Neuronal stem cell (in vitro differentiated cells): ENCODE results near the gene STRN.
A peak's percentile ranks its signal among the peaks of the same experiment; 100 is the strongest.

Experiments used
- DNase-seq: peaks from one replicate; pipeline ENCODE4 v3.0.0-alpha.2; 2013; ENCODE audit warnings: low spot score
- H2AFZ ChIP-seq: one replicate; pipeline ENCODE4 v1.6.1; 2013; ENCODE audit warnings: mild to moderate bottlenecking, low read length, inconsistent platforms
- H2AK5ac ChIP-seq: 2 replicates; pipeline ENCODE4 v1.6.1; 2013; ENCODE audit warnings: low read depth, mild to moderate bottlenecking, inconsistent platforms, low read length, moderate library complexity, mixed read lengths
- H2BK120ac ChIP-seq: 2 replicates; pipeline ENCODE4 v1.6.1; 2013; ENCODE audit warnings: low read depth, mild to moderate bottlenecking, inconsistent platforms, low read length, moderate library complexity, mixed read lengths
- H2BK12ac ChIP-seq: one replicate; pipeline ENCODE4 v1.6.1; 2013; ENCODE audit warnings: low read length, inconsistent platforms
- H2BK15ac ChIP-seq: 2 replicates; pipeline ENCODE4 v1.6.1; 2013; ENCODE audit warnings: mild to moderate bottlenecking, low read length, inconsistent platforms, mixed read lengths
- H2BK5ac ChIP-seq: one replicate; pipeline ENCODE4 v1.6.1; 2013; ENCODE audit warnings: inconsistent platforms, mild to moderate bottlenecking, low read length, moderate library complexity
- H3K14ac ChIP-seq: one replicate; pipeline ENCODE4 v1.6.1; 2013; ENCODE audit warnings: low read length, inconsistent platforms
- H3K18ac ChIP-seq: 2 replicates; pipeline ENCODE4 v1.6.1; 2013; ENCODE audit warnings: low read length, inconsistent platforms
- H3K23ac ChIP-seq: 2 replicates; pipeline ENCODE4 v1.6.1; 2013; ENCODE audit warnings: low read depth, mild to moderate bottlenecking, mixed read lengths, low read length, inconsistent platforms; ENCODE audit not compliant: poor library complexity
- H3K27ac ChIP-seq: replicated peaks from 3 replicates; pipeline ENCODE4 v1.5.1; 2013; ENCODE audit warnings: low read length, inconsistent platforms
- H3K27me3 ChIP-seq, 3 experiments: 2 replicates each; pipeline ENCODE4 v1.6.1; 2013; ENCODE audit warnings: low read length in 3 of 3, mild to moderate bottlenecking in 2 of 3, inconsistent platforms in 1 of 3, low read depth in 1 of 3, mixed read lengths in 1 of 3, moderate library complexity in 1 of 3; ENCODE audit not compliant: control insufficient read depth in 3 of 3, insufficient read depth in 3 of 3
- H3K36me3 ChIP-seq, 2 donors: replicated peaks in 1 of 2; 2 replicates each; pipeline ENCODE4 v1.6.1; 2013; ENCODE audit warnings: low read length in 2 of 2; ENCODE audit not compliant: control insufficient read depth in 2 of 2, insufficient read depth in 2 of 2
- H3K4ac ChIP-seq: 2 replicates; pipeline ENCODE4 v1.6.1; 2013; ENCODE audit warnings: inconsistent platforms, mild to moderate bottlenecking, low read length, moderate library complexity
- H3K4me1 ChIP-seq, 2 donors: 1 replicate in 1 of 2; 2 replicates in 1 of 2; pipeline ENCODE4 v1.6.1; 2013; ENCODE audit warnings: low read length in 2 of 2, low read depth in 1 of 2; ENCODE audit not compliant: control insufficient read depth in 2 of 2, insufficient read depth in 1 of 2
- H3K4me2 ChIP-seq: one replicate; pipeline ENCODE4 v1.6.1; 2013; ENCODE audit warnings: mild to moderate bottlenecking, low read length, inconsistent platforms; ENCODE audit not compliant: insufficient read depth, poor library complexity, severe bottlenecking
- H3K4me3 ChIP-seq, 2 donors: 2 replicates each; pipeline ENCODE4 v1.5.1; 2013; ENCODE audit warnings: low read length in 2 of 2, mild to moderate bottlenecking in 2 of 2, inconsistent platforms in 1 of 2, moderate library complexity in 1 of 2
- H3K79me1 ChIP-seq: one replicate; pipeline ENCODE4 v1.6.1; 2013; ENCODE audit warnings: low read depth, mild to moderate bottlenecking, inconsistent platforms, low read length, moderate library complexity
- H3K9ac ChIP-seq: one replicate; pipeline ENCODE4 v1.6.1; 2013; ENCODE audit warnings: mild to moderate bottlenecking, low read depth, low read length, inconsistent platforms; ENCODE audit not compliant: poor library complexity
- H3K9me3 ChIP-seq, 2 donors: replicated peaks in 1 of 2; 2 replicates each; pipeline versions ENCODE3 to v1.6.1; 2013; ENCODE audit warnings: low read length in 2 of 2, mild to moderate bottlenecking in 2 of 2, inconsistent platforms in 1 of 2, low read depth in 1 of 2, mixed read lengths in 1 of 2, moderate library complexity in 1 of 2; ENCODE audit not compliant: control insufficient read depth in 2 of 2, insufficient read depth in 1 of 2
- H4K8ac ChIP-seq: one replicate; pipeline ENCODE4 v1.6.1; 2013; ENCODE audit warnings: low read depth, mild to moderate bottlenecking, inconsistent platforms, low read length, moderate library complexity
- H4K91ac ChIP-seq: one replicate; pipeline ENCODE4 v1.6.1; 2013; ENCODE audit warnings: low read length, low read depth, mild to moderate bottlenecking, inconsistent platforms; ENCODE audit not compliant: poor library complexity
- WGBS, 2 donors: extraction: QIAGEN DNeasy Blood & Tissue Kit; methylation state at CpG; one replicate each; pipeline ENCODE4 v1.1.7; 2013; ENCODE audit warnings: missing lambda C conversion rate in 2 of 2, mixed read lengths in 1 of 2; ENCODE audit not compliant: insufficient read length in 2 of 2, insufficient replicate concordance in 1 of 2; ENCODE audit errors: extremely low coverage in 2 of 2; 5-methylcytosine and 5-hydroxymethylcytosine counted together

STRN gene

DNA sequence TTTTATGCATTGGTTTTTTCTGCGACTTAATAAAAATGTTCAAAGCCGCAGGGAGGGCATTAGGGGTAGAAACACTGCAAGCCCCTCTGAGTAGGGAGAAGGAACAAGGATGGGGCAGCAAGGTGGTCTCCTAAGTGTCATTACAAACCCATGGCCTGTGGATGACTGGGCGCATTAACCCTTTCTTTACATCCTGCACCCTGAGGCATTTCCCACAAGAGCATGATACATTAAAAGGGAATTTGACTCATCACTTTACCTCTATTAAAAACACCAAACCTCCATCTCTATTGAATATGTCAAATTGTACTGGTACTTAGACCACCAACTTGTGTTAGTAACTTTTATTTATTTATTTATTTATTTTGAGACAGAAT is 157.3 kb downstream of the STRN start:
- H4K91ac ChIP-seq: no peak overlapping the region
- no peak for DNase-seq
- no peak overlapping the region for H3K27ac ChIP-seq
- H2BK120ac ChIP-seq: no peak overlapping the region
- H3K4me2 ChIP-seq: no peak overlapping the region
- no peak overlapping the region for H3K4ac ChIP-seq
- no peak overlapping the region for H2AK5ac ChIP-seq
- no peak overlapping the region for H2BK15ac ChIP-seq
- H3K4me1 ChIP-seq: no peaks in the 10 kb centered on the region
- no peak overlapping the region for H2BK5ac ChIP-seq
- no peak overlapping the region for H4K8ac ChIP-seq
- H3K4me3 ChIP-seq: no peak overlapping the region
- no peaks in the 10 kb centered on the region for H3K9me3 ChIP-seq
- no peak overlapping the region for H3K23ac ChIP-seq
- no peaks in the 10 kb centered on the region for H3K36me3 ChIP-seq
- H3K14ac ChIP-seq: no peak overlapping the region
- H2BK12ac ChIP-seq: no peak overlapping the region
- H3K79me1 ChIP-seq: no peaks in the 10 kb centered on the region
- no peak overlapping the region for H2AFZ ChIP-seq
- H3K9ac ChIP-seq: no peak overlapping the region
- no CpG with 5 or more reads among the region's 3 CpGs for WGBS, 2 donors
- no peak overlapping the region for H3K18ac ChIP-seq
- H3K27me3 ChIP-seq: no peaks in the 10 kb centered on the region

DNA sequence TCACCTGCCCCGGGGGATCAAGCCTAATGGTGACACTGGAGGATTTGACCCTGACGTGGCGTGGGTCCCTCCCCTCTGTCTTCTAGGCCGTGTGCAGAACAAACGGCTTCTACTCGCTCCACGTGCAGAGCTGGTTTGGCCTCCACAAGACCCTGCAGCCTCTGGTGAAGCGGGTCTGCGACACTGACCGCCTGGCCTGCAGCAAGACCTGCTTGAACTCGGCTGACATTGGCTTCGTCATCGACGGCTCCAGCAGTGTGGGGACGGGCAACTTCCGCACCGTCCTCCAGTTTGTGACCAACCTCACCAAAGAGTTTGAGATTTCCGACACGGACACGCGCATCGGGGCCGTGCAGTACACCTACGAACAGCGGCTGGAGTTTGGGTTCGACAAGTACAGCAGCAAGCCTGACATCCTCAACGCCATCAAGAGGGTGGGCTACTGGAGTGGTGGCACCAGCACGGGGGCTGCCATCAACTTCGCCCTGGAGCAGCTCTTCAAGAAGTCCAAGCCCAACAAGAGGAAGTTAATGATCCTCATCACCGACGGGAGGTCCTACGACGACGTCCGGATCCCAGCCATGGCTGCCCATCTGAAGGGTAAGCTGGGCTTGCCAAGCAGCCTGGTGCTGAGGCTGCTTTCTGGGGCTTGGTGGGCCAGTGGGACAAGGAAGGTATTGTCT is 157.8 kb downstream of the STRN start:
- H3K4me1 ChIP-seq: no peaks in the 10 kb centered on the region
- H3K4me2 ChIP-seq: no peak overlapping the region
- no peak for DNase-seq
- no peaks in the 10 kb centered on the region for H3K27me3 ChIP-seq
- H2BK5ac ChIP-seq: no peak overlapping the region
- H2AFZ ChIP-seq: no peak overlapping the region
- no peak overlapping the region for H2AK5ac ChIP-seq
- H2BK120ac ChIP-seq: no peak overlapping the region
- no peaks in the 10 kb centered on the region for H3K36me3 ChIP-seq
- no peak overlapping the region for H3K27ac ChIP-seq
- no peaks in the 10 kb centered on the region for H3K79me1 ChIP-seq
- H3K18ac ChIP-seq: no peak overlapping the region
- no peak overlapping the region for H4K8ac ChIP-seq
- no peak overlapping the region for H3K4ac ChIP-seq
- peak overlapping the region in 1 of 2 donors; percentile 38 for H3K4me3 ChIP-seq
- no peak overlapping the region for H3K9ac ChIP-seq
- no peak overlapping the region for H2BK12ac ChIP-seq
- no peak overlapping the region for H2BK15ac ChIP-seq
- H3K14ac ChIP-seq: peak overlapping the region; percentile 12
- H4K91ac ChIP-seq: no peak overlapping the region
- H3K23ac ChIP-seq: no peak overlapping the region
- no CpG with 5 or more reads among the region's 35 CpGs for WGBS, 2 donors
- no peaks in the 10 kb centered on the region for H3K9me3 ChIP-seq

DNA sequence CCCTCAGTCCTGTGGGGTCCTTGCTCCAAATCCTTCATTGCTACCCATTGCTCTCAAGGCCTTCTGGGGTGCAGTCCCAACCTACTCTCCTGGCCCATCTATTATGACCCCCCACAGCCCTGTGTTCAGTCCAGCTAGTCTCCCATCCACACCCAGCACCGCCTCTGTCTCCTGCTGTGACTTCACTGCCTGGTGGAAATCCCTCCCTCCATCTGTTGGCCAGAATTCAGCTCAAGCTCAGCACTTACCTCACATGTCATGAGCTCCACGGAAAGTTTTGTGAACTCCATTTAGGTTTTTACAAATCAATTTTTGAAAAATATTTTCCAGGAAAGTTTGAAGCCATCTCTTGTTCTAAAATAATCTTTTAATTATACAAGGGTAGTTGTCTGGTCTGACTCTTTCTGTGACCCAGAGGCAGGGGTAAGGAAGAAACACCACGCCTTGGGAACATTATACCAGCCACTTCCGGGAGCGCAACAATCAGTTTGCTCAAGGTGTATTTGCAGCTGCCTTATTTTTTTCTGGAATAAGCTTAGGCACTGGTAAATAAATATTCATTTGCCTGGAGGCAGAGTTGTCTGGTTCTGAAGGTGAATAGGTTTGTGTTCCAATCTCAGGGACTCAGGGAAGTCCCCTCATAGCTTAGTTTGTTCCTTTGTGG is 159.0 kb downstream of the STRN start:
- no peak overlapping the region for H3K27ac ChIP-seq
- H3K9me3 ChIP-seq: no peaks in the 10 kb centered on the region
- H2BK5ac ChIP-seq: no peak overlapping the region
- H3K27me3 ChIP-seq: no peaks in the 10 kb centered on the region
- no peak overlapping the region for H3K18ac ChIP-seq
- no peak overlapping the region for H4K8ac ChIP-seq
- H3K14ac ChIP-seq: no peak overlapping the region
- H2BK120ac ChIP-seq: no peak overlapping the region
- H2BK12ac ChIP-seq: no peak overlapping the region
- no peak overlapping the region for H2AFZ ChIP-seq
- no peak overlapping the region for H3K23ac ChIP-seq
- H3K4me3 ChIP-seq: no peak overlapping the region
- no peaks in the 10 kb centered on the region for H3K4me1 ChIP-seq
- H2BK15ac ChIP-seq: no peak overlapping the region
- no peak overlapping the region for H3K4me2 ChIP-seq
- DNase-seq: no peak
- H2AK5ac ChIP-seq: no peak overlapping the region
- no peaks in the 10 kb centered on the region for H3K79me1 ChIP-seq
- no CpG with 5 or more reads among the region's 5 CpGs for WGBS, 2 donors
- H4K91ac ChIP-seq: no peak overlapping the region
- H3K9ac ChIP-seq: no peak overlapping the region
- H3K4ac ChIP-seq: no peak overlapping the region
- no peaks in the 10 kb centered on the region for H3K36me3 ChIP-seq

DNA sequence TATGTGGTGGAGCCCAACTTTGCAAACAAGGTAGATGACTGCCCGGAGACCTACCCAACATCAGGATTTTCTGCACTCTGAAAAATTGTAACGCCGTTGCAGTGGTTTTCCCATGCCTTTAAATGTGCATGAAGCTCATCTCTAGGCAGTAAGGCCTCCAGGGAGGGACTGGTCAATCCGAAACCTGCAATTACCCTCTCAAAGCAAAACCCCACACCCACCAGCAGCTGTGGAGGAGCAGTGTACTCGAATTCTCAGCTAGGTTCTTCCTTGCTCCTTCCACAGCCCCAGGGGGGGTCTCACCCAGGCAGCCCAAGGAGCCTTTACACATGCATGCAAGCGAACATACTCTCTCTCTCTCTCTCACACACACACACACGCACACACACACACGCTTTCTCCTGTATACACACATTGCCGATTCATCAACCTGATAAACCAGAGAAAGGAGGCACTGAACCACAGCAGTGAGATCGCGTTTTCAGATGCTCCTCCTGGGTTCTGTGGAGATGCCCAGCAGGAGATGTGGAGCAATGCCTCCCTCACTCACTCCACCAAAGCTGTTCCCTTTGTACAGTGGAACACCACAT is 160.6 kb downstream of the STRN start:
- H3K79me1 ChIP-seq: no peaks in the 10 kb centered on the region
- H2BK120ac ChIP-seq: no peak overlapping the region
- no peak overlapping the region for H3K9ac ChIP-seq
- H3K4me3 ChIP-seq: no peak overlapping the region
- WGBS, 2 donors: 100% methylated on average over 2 of the region's 11 CpGs; no CpG with 5 or more reads in 1 of the 2 donors
- no peak overlapping the region for H4K91ac ChIP-seq
- no peak overlapping the region for H2AFZ ChIP-seq
- no peak overlapping the region for H3K27ac ChIP-seq
- no peak overlapping the region for H3K23ac ChIP-seq
- H3K4me2 ChIP-seq: no peak overlapping the region
- DNase-seq: no peak
- no peak overlapping the region for H2BK12ac ChIP-seq
- no peak overlapping the region for H3K14ac ChIP-seq
- no peak overlapping the region for H2BK5ac ChIP-seq
- H4K8ac ChIP-seq: no peak overlapping the region
- no peaks in the 10 kb centered on the region for H3K27me3 ChIP-seq
- no peak overlapping the region for H3K4ac ChIP-seq
- no peaks in the 10 kb centered on the region for H3K9me3 ChIP-seq
- no peaks in the 10 kb centered on the region for H3K4me1 ChIP-seq
- no peak overlapping the region for H3K18ac ChIP-seq
- no peak overlapping the region for H2BK15ac ChIP-seq
- H3K36me3 ChIP-seq: no peaks in the 10 kb centered on the region
- no peak overlapping the region for H2AK5ac ChIP-seq
